ENCODE data around the gene CNTN5. TPM values are rescaled to one million over a fixed set of nuclear protein-coding genes. Genes with fewer than 3 reads are reported as not detected.
"Not testable (repeated sequence)": the region's sequence is repeated elsewhere in the genome, so short reads cannot be mapped to it uniquely, and the experiment has no call there.

Gene CNTN5
- total RNA-seq, 1 donor from 2014 or later = not detected

GRCh38 chr11:99708928-99709672 is 688.4 kb downstream of the CNTN5 start:
- ATAC-seq (no peak), DNase-seq (ENCODE audit: low spot score) (no peak)

GRCh38 chr11:99716302-99716701 is 695.6 kb downstream of the CNTN5 start:
- DNase-seq (ENCODE audit: low spot score) = no peak
- ATAC-seq = no peak

- no peak for DNase-seq (ENCODE audit: low spot score)
- no peak for ATAC-seq
Measured at GRCh38 chr11:99718291-99718690, 697.5 kb downstream of the CNTN5 start.

DNA sequence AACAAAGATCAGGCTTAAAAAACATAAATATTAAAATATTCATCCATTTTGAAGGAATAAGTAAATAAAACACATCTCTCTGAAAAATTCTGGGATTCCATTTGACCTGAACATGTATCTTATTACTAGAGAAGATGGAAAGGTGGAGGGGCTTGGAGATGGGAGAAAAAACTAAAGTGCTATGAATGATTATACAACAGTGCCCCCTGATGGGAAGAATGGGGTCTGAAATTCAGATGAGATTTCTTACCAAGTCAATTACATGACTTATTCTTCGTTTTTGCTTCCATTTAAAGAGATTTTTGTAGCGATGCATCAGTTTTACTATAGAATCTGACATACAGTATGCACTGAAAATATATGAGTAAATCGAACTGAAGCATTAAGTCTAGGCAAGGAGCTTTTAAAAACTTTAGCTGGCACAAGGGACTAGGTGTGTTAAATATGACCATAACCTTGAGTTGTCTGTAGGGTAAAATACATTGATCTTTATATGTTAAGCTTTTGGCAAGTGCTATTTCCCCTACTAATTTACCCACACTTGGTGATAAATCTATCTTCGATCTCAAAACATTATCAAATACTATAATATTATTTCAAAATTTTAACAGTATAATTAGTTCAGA is 718.8 kb downstream of the CNTN5 start:
- no peak for DNase-seq (ENCODE audit: low spot score)
- peak; percentile 55 for ATAC-seq

DNA sequence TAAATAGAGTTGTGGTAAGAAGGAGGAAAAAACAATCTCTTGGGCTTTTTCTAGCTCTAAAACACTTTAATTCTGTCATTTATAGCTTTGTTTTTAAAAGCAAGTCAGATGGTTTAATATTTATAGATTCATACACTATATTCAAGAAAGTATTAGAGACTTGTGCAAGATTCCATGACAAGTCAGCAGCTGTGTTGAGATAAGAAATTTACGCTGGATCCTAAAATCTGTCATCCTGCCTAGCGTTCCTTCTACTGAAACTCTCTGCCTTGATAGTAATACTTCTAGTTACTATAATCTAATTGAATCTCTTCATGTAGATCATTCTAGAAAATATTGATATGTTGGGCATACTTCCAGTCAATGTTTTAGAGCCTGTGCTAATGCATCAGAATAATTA is 721.8 kb downstream of the CNTN5 start:
- DNase-seq (ENCODE audit: low spot score) (no peak), ATAC-seq (no peak)

- DNase-seq (ENCODE audit: low spot score) (no peak), ATAC-seq (no peak)
Measured at GRCh38 chr11:99759787-99760186, 739.0 kb downstream of the CNTN5 start.

DNA sequence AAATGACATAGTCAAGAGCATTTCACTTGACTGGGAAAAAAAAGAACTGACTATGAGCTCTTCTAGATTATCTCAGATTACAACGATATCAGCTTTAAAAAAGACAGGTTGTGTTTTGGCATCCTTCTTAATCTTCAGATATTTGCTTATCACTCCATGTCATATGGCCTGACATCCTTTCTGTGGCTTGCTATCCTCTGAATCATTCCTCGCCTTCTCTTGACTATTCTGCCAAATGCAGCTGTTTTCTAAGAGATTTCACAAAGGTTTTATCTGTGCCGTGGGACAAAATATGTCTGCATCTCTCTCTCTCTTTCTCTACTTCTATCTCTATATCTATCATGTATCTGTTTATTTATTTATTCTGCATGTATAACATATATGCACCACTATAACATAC is 746.1 kb downstream of the CNTN5 start:
- ATAC-seq = no peak
- DNase-seq (ENCODE audit: low spot score) = no peak

DNA sequence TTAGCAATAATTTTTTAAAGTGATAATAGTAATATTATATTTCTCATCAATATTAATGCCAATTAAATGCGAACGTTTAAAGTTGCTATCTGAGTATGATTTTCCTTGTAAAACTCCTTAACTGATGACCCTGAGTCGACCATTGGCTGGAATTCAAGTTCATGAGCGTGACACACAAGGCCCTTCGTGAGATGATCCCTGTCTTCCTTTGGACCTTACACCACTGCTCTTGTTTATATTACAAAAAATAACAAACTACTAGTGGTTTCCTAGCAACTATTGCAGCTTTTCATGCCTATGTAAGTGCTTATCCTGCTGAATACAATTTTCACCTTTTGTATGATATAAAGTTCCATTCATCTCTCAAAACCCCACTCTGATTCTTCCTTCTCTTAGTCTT is 752.9 kb downstream of the CNTN5 start:
- DNase-seq (ENCODE audit: low spot score) = no peak
- no peak for ATAC-seq

DNA sequence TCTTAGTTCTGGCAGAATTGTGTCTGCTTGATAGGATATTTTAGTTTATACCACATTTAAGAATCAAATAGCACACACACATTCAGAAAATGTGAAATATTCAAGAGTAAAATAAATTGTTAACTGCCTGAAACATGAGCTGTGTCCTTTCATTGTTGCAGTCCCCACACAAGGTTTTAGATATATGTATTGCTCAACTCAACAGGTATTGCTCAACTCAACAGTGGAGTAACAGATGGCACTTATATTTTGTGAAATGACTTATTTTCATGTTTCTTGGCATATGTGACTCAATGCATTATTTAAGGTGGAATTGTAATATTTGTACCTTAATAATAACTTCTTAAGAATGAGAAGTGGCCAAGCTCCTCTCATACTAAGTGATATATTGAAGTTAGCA is 760.3 kb downstream of the CNTN5 start:
- DNase-seq (ENCODE audit: low spot score) = no peak
- ATAC-seq = no peak

DNA sequence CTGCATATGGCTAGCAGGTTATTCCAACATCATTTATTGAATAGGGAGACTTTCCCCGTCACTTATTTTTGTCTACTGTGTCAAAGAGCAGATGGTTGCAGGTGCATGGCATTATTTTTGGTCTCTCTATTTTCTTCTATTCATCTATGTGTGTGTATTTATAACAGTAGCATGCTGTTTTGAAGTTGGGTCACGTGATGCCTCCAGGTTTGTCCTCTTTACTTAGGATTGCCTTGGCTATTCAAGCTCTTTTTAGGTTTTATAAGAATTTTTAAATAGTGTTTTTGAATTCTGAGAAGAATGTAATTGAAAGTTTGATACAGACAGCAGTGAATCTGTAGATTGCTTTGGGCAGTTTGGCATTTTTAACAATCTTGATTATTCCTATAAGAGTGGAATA is 770.6 kb downstream of the CNTN5 start:
- no peak for DNase-seq (ENCODE audit: low spot score)
- ATAC-seq = no peak

- ATAC-seq (no peak), DNase-seq (ENCODE audit: low spot score) (no peak)
Measured at GRCh38 chr11:99795999-99796398, 775.2 kb downstream of the CNTN5 start.

DNA sequence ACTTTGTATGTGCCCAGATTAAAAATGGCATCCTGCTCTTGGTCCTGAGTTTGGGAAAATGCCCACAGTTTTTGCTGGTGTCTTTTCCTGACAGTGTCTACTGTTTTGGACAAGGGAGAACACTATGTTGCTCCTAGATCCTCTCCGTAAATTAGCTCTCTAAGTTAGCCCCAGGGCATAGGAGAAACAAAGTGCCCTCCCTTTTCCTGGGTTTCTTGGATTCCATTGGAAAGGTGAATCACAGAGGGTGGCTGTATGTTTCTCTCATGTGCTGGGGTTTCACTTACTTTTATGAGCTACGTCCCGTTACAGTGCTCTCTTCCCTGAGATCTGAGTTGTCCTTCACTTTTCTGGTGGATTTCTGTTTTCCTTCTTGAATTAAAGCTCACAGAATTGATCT is 782.8 kb downstream of the CNTN5 start:
- ATAC-seq (no peak), DNase-seq (ENCODE audit: low spot score) (no peak)

DNA sequence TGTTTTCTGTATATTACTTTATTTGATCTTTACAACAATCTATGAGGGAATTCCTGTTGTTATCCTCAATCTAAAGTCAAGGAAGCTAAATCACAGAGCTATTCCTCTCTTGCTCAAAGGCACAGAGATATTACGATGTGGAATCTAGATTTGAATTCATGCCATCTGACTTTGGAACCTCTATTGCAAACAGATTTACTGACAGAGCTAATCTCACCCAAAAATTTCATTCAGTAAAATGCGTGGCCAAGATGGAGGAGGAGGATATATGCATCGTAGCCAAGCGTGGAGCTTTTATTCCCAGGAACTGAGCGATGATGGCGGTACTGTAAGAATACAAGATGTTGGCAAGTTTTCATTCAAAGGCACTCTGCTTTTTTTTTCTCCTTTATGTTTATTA is 791.8 kb downstream of the CNTN5 start:
- ATAC-seq = no peak
- DNase-seq (ENCODE audit: low spot score) = no peak

- DNase-seq (ENCODE audit: low spot score) (no peak), ATAC-seq (no peak)
Measured at GRCh38 chr11:99814021-99814420, 793.3 kb downstream of the CNTN5 start.

DNA sequence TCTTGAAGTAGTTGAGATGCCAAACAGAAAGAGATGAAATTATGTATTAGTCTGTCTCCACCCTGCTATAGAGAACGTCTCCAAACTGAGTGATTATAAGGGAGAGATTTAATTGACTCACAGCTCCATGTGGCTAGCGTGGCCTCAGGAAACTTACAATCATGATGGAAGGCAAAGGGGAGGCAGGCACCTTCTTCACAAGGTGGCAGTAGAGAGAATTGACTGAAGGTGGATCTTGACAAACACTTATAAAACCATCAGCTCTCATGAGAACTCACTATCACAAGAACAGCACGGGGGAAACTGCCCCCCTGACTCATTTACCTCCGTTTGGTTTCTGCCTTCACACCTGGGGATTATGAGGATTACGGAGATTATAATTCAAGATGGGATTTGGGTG is 794.0 kb downstream of the CNTN5 start:
- ATAC-seq = no peak

GRCh38 chr11:99818991-99819390 is 798.2 kb downstream of the CNTN5 start:
- DNase-seq (ENCODE audit: low spot score) (no peak), ATAC-seq (no peak)

More for the DNA sequence above, 794.0 kb downstream of the CNTN5 start:
- no peak for DNase-seq (ENCODE audit: low spot score)

DNA sequence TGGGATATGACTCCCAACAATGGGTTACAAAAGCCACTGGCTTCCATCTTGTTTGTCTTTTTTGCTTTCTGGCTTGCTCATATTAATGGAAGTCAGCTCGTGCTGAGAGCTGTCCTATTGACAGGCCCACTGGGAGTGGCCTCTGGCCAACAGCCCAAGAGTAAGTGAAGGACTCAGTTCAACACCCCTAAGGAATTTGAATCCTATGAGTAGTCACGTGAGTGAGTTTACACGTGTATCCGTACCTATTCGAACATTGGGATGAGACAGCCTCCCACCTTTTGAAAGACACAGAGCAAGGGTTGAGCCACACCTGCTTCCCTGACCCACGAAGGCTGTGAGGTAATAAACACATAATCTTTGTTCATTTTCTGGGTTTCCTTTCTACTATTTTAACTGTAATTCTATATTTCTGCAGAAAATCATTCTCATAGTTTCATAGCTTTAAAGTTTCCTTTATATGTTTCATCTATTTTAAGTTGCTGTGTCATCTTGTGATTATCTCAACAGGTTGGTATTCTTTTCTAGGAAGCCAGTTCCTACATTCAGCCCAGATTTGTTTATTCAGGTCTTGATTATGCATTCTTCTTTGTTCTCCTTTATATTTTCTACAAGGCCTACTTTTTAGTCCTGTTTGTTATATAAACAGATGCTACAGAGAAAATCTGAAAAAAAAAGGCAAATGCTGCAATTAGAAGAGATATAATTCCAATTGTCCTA is 802.3 kb downstream of the CNTN5 start:
- DNase-seq (ENCODE audit: low spot score) = no peak
- ATAC-seq = no peak

- not testable (repeated sequence) for DNase-seq (ENCODE audit: low spot score); ATAC-seq
Measured at GRCh38 chr11:99836739-99837138, 816.0 kb downstream of the CNTN5 start.

- DNase-seq (ENCODE audit: low spot score) (no peak), ATAC-seq (no peak)
Measured at GRCh38 chr11:99841885-99842284, 821.1 kb downstream of the CNTN5 start.

- no peak for ATAC-seq
Measured at GRCh38 chr11:99865951-99866350, 845.2 kb downstream of the CNTN5 start.

GRCh38 chr11:99881610-99882009 is 860.9 kb downstream of the CNTN5 start:
- no peak for ATAC-seq
- DNase-seq (ENCODE audit: low spot score) = no peak

More at GRCh38 chr11:99865951-99866350, 845.2 kb downstream of the CNTN5 start:
- DNase-seq (ENCODE audit: low spot score) = no peak

- DNase-seq (ENCODE audit: low spot score) (no peak), ATAC-seq (no peak)
Measured at GRCh38 chr11:99884750-99885149, 864.0 kb downstream of the CNTN5 start.

Data from left lobe of liver (tissue), 2 donors.